ENCODE data around the gene BATF3.
"Not testable (repeated sequence)": the region's sequence is repeated elsewhere in the genome, so short reads cannot be mapped to it uniquely, and the experiment has no call there.

BATF3 gene

GRCh38 chr1:212669102-212669501 is 30.5 kb downstream of the BATF3 start:
- H3K4me3 ChIP-seq (ENCODE audit: low read depth, low read length), result no peak overlapping the region
- TF ChIP-seq CTCF (IDR thresholded peaks at IDR 0.05; ENCODE audit: insufficient read depth, low read depth, low read length, missing control alignments), result peak; percentile 22
- peak; percentile 41 for DNase-seq (ENCODE audit: low read depth)

GRCh38 chr1:212668477-212668876 is 31.2 kb downstream of the BATF3 start:
- DNase-seq (ENCODE audit: low read depth), result no peak
- no peak for TF ChIP-seq CTCF (IDR thresholded peaks at IDR 0.05; ENCODE audit: insufficient read depth, low read depth, low read length, missing control alignments)
- no peak overlapping the region for H3K4me3 ChIP-seq (ENCODE audit: low read depth, low read length)

- DNase-seq (ENCODE audit: low read depth), result peak; percentile 49
- no peak for TF ChIP-seq CTCF (IDR thresholded peaks at IDR 0.05; ENCODE audit: insufficient read depth, low read depth, low read length, missing control alignments)
- no peak overlapping the region for H3K4me3 ChIP-seq (ENCODE audit: low read depth, low read length)
Measured at GRCh38 chr1:212667223-212668139, 32.2 kb downstream of the BATF3 start.

- no peak for DNase-seq (ENCODE audit: low read depth)
- no peak for TF ChIP-seq CTCF (IDR thresholded peaks at IDR 0.05; ENCODE audit: insufficient read depth, low read depth, low read length, missing control alignments)
- H3K4me3 ChIP-seq (ENCODE audit: low read depth, low read length), result no peak overlapping the region
Measured at GRCh38 chr1:212666116-212666775, 33.4 kb downstream of the BATF3 start.

GRCh38 chr1:212665241-212666115 is 34.2 kb downstream of the BATF3 start:
- peak; percentile 98 for TF ChIP-seq CTCF (IDR thresholded peaks at IDR 0.05; ENCODE audit: insufficient read depth, low read depth, low read length, missing control alignments)
- peak; percentile 88 for DNase-seq (ENCODE audit: low read depth)

GRCh38 chr1:212664409-212665199 is 35.0 kb downstream of the BATF3 start:
- no peak for TF ChIP-seq CTCF (IDR thresholded peaks at IDR 0.05; ENCODE audit: insufficient read depth, low read depth, low read length, missing control alignments)
- no peak for DNase-seq (ENCODE audit: low read depth)
- no peak overlapping the region for H3K4me3 ChIP-seq (ENCODE audit: low read depth, low read length)

More at GRCh38 chr1:212665241-212666115, 34.2 kb downstream of the BATF3 start:
- H3K4me3 ChIP-seq (ENCODE audit: low read depth, low read length), result peak overlapping the region; percentile 61

GRCh38 chr1:212658250-212658649 is 41.4 kb downstream of the BATF3 start:
- DNase-seq (ENCODE audit: low read depth); H3K4me3 ChIP-seq (ENCODE audit: low read depth, low read length): not testable (repeated sequence)

Data from GM12865 (cell line).